Transverse colon (tissue), 4 donors: ENCODE results near the gene LMTK3. TPM values are rescaled to one million over a fixed set of nuclear protein-coding genes. Genes with fewer than 3 reads are reported as not detected.
A peak's percentile ranks its signal among the peaks of the same experiment; 100 is the strongest.

Experiments used
- DNase-seq: peaks from one replicate; pipeline ENCODE4 v3.0.0-alpha.2; 2019
- H3K27ac ChIP-seq, 4 donors: fragments of 200-600 bp; sonication (generic); 2 replicates each; pipeline ENCODE4 v1.5.1; 2016 to 2018; ENCODE audit warnings: inconsistent platforms in 4 of 4
- H3K27me3 ChIP-seq: fragments of 200-600 bp; sonication (generic); 2 replicates; pipeline ENCODE4 v1.5.1; 2017; ENCODE audit warnings: inconsistent platforms
- H3K36me3 ChIP-seq, 4 donors: fragments of 200-600 bp; sonication (generic); 2 replicates each; pipeline ENCODE4 v1.5.1; 2017 to 2019; ENCODE audit warnings: inconsistent platforms in 4 of 4
- H3K4me1 ChIP-seq, 4 donors: fragments of 200-600 bp; sonication (generic); 2 replicates each; pipeline ENCODE4 v1.5.1; 2017 to 2020; ENCODE audit warnings: inconsistent platforms in 4 of 4
- H3K4me3 ChIP-seq, 4 donors: fragments of 200-600 bp; sonication (generic); 1 replicate in 1 of 4; 2 replicates in 3 of 4; pipeline versions ENCODE4 v1.5.1 to v1.6.1; 2017 to 2019; ENCODE audit warnings: inconsistent platforms in 4 of 4
- H3K9me3 ChIP-seq, 2 donors: fragments of 200-600 bp; sonication (generic); 2 replicates each; pipeline ENCODE4 v1.5.1; 2017 to 2019; ENCODE audit warnings: inconsistent platforms in 2 of 2
- EP300 ChIP-seq: sonication (generic); formaldehyde crosslinking; IDR thresholded peaks from one replicate; pipeline ENCODE4 v1.6.1; 2017; ENCODE audit warnings: antibody characterized with exemption, low read depth
- POLR2A ChIP-seq: fragments of 450-650 bp; IDR thresholded peaks from one replicate; pipeline ENCODE4 v1.6.1; 2016; ENCODE audit warnings: antibody characterized with exemption, mild to moderate bottlenecking, moderate library complexity
- POLR2AphosphoS5 ChIP-seq, 3 donors: sonication (generic); formaldehyde crosslinking; IDR thresholded peaks; one replicate each; pipeline ENCODE4 v1.6.1; 2016; ENCODE audit warnings: antibody characterized with exemption in 3 of 3
- WGBS, 2 donors: methylation state at CpG; one replicate each; pipeline ENCODE4 v1.1.5; 2018; ENCODE audit warnings: low coverage in 1 of 2; 5-methylcytosine and 5-hydroxymethylcytosine counted together
- in situ Hi-C, 4 donors: fragments of 200-750 bp; cut with MboI; loops; one replicate each; pipeline versions ENCODE4 v1.15.0 to v1.15.1; 2017; ENCODE audit warnings: low sequenced_read_pairs in 3 of 4, low pct_ligation_motif_present in 1 of 4, low pct_unique_long_range_greater_than_20kb in 1 of 4
- intact Hi-C: fragments of 100-400 bp; cut with DNase I; formaldehyde crosslinking; loops from one replicate; pipeline ENCODE4 v1.15.1; 2023; ENCODE audit warnings: low total_unique reads
- total RNA-seq, 4 donors: library from RNA; depleted of rRNA; stranded (reverse); fragments of >200 nt; gene quantifications; one replicate each; pipeline ENCODE4 v1.1.0, GENCODE V29; 2016
- TF ChIP-seq, protein P1 (sequence below), 5 experiments: fragments of 200-600 bp in 3 of 5; fragments of 450-650 bp in 2 of 5; sonication (generic) in 3 of 5; IDR thresholded peaks; 1 replicate in 2 of 5; 2 replicates in 3 of 5; pipeline ENCODE4 v1.5.1; 2016 to 2017; ENCODE audit warnings: antibody characterized with exemption in 5 of 5, inconsistent platforms in 3 of 5, mild to moderate bottlenecking in 2 of 5, moderate library complexity in 1 of 5

LMTK3 gene
- total RNA-seq, 4 donors from 2014 or later, result 0.68 to 2.4 (median 1.1) TPM; not detected in 1

DNA sequence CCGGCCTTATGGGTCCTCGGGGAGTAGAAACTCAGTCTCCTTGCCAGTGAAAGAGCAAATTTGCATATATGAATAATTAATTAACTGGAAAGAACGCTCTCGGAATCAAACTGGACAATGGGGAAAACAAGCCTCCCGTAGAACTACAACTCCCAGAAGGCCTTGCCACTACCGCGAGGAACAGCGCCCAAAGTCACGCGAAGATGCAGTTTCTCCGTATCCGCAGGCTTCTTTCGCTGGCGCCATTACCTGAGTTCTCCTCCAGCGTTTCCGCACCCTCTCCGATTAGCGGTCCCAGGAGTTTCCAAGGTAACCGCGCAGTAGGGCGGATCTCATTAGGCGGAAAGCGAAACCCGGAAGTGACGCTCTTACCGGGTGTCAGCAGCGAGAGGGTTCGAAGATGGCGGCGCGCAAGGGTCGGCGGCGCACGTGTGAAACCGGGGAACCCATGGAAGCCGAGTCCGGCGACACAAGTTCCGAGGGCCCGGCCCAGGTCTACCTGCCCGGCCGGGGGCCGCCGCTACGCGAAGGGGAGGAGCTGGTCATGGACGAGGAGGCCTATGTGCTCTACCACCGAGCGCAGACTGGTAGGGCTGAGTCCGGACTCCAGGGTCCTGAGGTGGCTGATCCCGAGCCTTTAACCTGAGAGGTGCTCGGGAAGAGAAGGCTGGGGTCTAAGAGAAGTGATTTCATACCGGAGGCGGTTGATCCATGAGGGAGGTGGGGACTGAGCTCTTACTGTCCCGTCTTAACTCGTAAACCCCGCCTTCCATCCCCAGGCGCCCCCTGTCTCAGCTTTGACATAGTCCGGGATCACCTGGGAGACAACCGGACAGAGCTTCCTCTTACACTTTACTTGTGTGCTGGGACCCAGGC lies 65.8 kb downstream of the LMTK3 start, which contains the start of gene GRWD1:
TSS of gene GRWD1 (plus strand) at position 378 of the 876 bp plus-strand sequence. CDS start at position 401, 23 bp downstream.
- Histone ChIP-seq H3K4me3 (peak within 1 kb of the TSS; percentile 51 to 97 (median 91)), H3K4me1 (peaks cover 8 to 26% (median 15%) of the 10 kb centered on the region in 4 donors), H3K27ac (peak within 1 kb of the TSS; percentile 77 to 88 (median 86)), H3K27me3 (peaks cover 34% of the 10 kb centered on the region), H3K36me3 (peaks cover 0 to 10% (median 4%) of the 10 kb centered on the region in 4 donors), H3K9me3 (no peaks in the 10 kb centered on the region)
- 1% methylated on average over 60 of the region's 61 CpGs; no CpG with 5 or more reads in 1 of the 2 donors for WGBS, 2 donors
- in situ Hi-C loops (no loop called here), intact Hi-C loops (no loop called here)
- peak; percentile 35 to 83 (median 72) for TF ChIP-seq POLR2AphosphoS5 (IDR thresholded peaks at IDR 0.05)
- TF ChIP-seq, protein P1, sequence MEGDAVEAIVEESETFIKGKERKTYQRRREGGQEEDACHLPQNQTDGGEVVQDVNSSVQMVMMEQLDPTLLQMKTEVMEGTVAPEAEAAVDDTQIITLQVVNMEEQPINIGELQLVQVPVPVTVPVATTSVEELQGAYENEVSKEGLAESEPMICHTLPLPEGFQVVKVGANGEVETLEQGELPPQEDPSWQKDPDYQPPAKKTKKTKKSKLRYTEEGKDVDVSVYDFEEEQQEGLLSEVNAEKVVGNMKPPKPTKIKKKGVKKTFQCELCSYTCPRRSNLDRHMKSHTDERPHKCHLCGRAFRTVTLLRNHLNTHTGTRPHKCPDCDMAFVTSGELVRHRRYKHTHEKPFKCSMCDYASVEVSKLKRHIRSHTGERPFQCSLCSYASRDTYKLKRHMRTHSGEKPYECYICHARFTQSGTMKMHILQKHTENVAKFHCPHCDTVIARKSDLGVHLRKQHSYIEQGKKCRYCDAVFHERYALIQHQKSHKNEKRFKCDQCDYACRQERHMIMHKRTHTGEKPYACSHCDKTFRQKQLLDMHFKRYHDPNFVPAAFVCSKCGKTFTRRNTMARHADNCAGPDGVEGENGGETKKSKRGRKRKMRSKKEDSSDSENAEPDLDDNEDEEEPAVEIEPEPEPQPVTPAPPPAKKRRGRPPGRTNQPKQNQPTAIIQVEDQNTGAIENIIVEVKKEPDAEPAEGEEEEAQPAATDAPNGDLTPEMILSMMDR (IDR thresholded peaks at IDR 0.05), result no peak
- peak; percentile 46 for TF ChIP-seq POLR2A
- TF ChIP-seq EP300, result no peak
- peak; percentile 93 for DNase-seq

DNA sequence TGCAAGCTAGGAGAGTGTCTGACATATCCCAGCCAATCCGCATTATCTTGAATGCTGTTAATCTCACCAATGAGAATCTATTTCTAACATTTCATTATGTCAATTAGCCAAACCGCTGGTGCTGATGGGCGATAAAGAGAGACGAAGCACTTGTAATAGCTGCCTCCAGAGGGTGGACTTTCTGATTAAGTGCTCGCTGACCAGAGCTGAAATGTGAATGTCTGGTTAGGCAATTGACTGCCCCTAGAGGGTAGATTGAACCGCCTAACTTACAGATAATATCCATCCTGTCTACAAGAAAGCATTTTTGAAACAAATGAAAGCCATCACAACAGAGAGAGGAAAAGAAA lies 66.4 kb downstream of the LMTK3 start:
- peaks cover 36% of the 10 kb centered on the region for H3K27me3 ChIP-seq
- H3K9me3 ChIP-seq, result no peaks in the 10 kb centered on the region
- H3K27ac ChIP-seq, result peak overlapping the region; percentile 77 to 88 (median 86)
- peak overlapping the region in 3 of 4 donors; percentile 87 to 97 (median 95) for H3K4me3 ChIP-seq
- WGBS, 2 donors, result 8% methylated on average over 6 of the region's 6 CpGs; no CpG with 5 or more reads in 1 of the 2 donors
- DNase-seq, result no peak
- TF ChIP-seq EP300 (no peak), POLR2A (no peak), POLR2AphosphoS5 (IDR thresholded peaks at IDR 0.05) (no peak)
- TF ChIP-seq, protein P1 (IDR thresholded peaks at IDR 0.05), result peak in 3 of 5 experiments; percentile 34 to 46 (median 38)
- in situ Hi-C loops, result no loop called here
- intact Hi-C loops, result no loop called here
- peaks cover 8 to 26% (median 15%) of the 10 kb centered on the region in 4 donors for H3K4me1 ChIP-seq
- H3K36me3 ChIP-seq, result peaks cover 0 to 5% (median 1%) of the 10 kb centered on the region in 4 donors

DNA sequence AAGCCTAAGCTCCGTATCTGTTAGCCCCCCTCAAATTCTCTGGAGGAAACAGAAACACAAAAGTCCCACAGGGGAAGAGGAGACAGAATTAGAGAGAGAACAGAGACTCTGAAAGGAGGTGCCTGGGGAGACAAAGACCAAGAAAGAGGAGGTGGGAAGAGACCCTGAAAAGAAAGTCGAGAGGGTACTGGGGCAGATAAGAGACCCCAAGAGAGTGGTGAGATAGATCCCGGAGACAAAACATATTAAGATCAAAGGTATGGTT lies 66.8 kb downstream of the LMTK3 start:
- 21 to 57% methylated on average over 2 to 3 of the region's 3 CpGs for WGBS, 2 donors
- Histone ChIP-seq H3K4me3 (peak overlapping the region in 2 of 4 donors; percentile 87 to 97), H3K27ac (peak overlapping the region; percentile 77 to 88 (median 86)), H3K4me1 (peaks cover 8 to 26% (median 15%) of the 10 kb centered on the region in 4 donors), H3K27me3 (peaks cover 40% of the 10 kb centered on the region), H3K9me3 (no peaks in the 10 kb centered on the region), H3K36me3 (peaks cover 0 to 1% (median 0%) of the 10 kb centered on the region in 4 donors)
- in situ Hi-C loops (no loop called here), intact Hi-C loops (no loop called here)
- DNase-seq, result no peak
- TF ChIP-seq POLR2A (no peak), EP300 (no peak), POLR2AphosphoS5 (IDR thresholded peaks at IDR 0.05) (no peak)
- TF ChIP-seq, protein P1 (IDR thresholded peaks at IDR 0.05), result no peak

DNA sequence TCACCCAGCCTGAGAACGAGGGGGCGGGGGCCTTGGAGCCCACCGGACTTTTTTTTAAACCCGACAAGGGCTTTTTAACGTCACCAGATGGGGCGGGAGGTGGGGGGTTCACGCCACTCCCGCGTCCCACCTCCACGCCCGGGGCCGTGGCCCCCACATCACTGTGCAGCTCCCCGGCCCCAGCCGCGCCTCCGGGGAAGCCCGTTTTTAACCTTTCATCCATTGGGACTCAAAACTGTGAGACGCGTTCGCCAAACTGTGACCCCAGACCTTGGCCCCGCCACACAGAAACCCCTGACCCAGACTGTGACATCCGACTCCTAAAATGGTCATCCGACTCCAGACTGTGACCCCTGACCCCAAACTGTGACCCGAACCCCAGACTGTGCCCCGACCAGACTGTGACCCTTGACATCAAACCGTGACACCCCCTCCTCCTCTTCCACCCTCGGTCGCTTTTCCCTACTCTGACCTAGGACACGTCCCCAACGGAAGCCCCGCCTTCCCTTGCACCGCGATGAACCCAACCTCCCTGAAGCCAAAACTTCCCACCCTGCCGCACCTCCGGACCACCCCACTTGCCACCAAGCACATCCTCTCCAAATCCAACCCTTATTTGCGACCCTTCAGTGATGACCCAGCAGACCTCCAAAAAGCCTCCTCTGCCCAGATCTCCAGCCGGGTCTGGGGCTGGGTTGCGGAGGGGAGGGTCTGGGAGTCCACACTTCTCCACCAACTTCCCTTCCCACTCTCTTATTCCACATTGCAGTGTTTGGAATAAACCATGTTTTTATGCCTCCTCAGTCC lies 67.3 kb downstream of the LMTK3 start:
- H3K27me3 ChIP-seq, result peaks cover 40% of the 10 kb centered on the region
- in situ Hi-C loops (no loop called here), intact Hi-C loops (no loop called here)
- peak overlapping the region in 2 of 4 donors; percentile 4 to 97 for H3K4me3 ChIP-seq
- peaks cover 8 to 26% (median 15%) of the 10 kb centered on the region in 4 donors for H3K4me1 ChIP-seq
- TF ChIP-seq, protein P1 (IDR thresholded peaks at IDR 0.05), result no peak
- TF ChIP-seq POLR2AphosphoS5 (IDR thresholded peaks at IDR 0.05) (no peak), POLR2A (no peak), EP300 (no peak)
- WGBS, 2 donors, result 19 to 40% methylated on average over 2 to 38 of the region's 38 CpGs
- H3K36me3 ChIP-seq, result no peaks in the 10 kb centered on the region
- peak overlapping the region in 3 of 4 donors; percentile 77 to 87 (median 85) for H3K27ac ChIP-seq
- no peak for DNase-seq
- no peaks in the 10 kb centered on the region for H3K9me3 ChIP-seq
